Measurements from ENCODE around the gene SLC17A5.
A peak's percentile ranks its signal among the peaks of the same experiment; 100 is the strongest.
"Not testable (repeated sequence)": the region's sequence is repeated elsewhere in the genome, so short reads cannot be mapped to it uniquely, and the experiment has no call there.

The SLC17A5 gene

DNA sequence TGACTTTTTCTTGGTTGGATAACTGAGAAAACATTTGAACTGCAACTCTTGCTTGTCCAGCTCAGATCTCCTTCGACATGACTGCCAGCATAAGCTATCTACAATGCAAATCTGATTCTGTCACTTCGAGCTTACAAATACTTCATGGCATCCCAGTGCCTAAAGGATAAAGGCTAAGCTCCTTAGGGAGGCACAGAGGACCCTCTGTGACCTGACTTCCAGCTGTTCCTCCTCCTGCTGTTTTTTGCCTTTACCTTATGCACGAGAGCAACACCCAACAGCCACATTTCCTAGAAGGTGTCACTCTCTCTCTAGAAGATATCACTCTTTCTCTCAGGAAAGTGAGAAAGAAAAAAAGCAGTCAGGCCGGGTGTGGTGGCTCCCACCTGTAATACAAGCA, 23.4 kb downstream of the SLC17A5 start:
- in situ Hi-C loops (cut with MboI; ENCODE audit: low pct_unique_long_range_greater_than_20kb, low sequenced_read_pairs) = no loop called here

DNA sequence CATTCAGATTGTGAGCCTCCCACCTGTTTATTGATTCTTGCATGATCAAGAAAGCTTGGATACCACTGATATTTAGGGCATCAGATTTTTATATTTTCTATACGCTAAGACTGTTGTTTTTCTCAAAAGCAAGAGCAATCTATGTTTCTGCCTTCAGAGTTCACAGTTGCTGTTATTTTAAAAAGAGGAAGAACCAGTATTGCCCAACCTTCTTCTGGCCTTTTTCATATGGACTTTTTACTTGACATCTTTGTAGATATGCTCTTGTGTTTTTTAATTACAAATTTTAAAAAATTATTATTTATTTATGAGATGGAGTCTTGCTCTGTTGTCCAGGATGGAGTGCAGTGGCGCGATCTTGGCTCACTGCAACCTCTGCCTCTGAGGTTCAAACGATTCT, 28.9 kb downstream of the SLC17A5 start:
- DNase-seq = peak; percentile 40
- in situ Hi-C loops (cut with MboI; ENCODE audit: low pct_unique_long_range_greater_than_20kb, low sequenced_read_pairs) = no loop called here

More for the DNA sequence above, 23.4 kb downstream of the SLC17A5 start:
- DNase-seq = no peak

DNA sequence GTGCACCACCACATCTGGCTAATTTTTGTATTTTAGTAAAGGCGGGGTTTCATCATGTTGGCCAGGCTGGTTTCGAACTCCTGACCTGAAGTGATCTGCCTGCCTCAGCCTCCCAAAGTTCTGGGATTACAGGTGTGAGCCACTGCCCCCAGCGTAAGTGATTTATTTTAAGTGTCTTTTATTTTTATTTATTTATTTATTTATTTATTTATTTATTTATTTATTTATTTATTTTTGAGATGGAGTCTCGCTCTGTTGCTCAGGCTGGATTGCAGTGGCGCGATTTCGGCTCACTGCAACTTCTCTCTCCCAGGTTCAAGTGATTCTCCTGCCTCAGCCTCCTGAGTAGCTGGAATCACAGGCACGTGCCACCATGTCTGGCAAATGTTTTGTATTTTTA, 30.3 kb downstream of the SLC17A5 start:
- in situ Hi-C loops (cut with MboI; ENCODE audit: low pct_unique_long_range_greater_than_20kb, low sequenced_read_pairs); DNase-seq: not testable (repeated sequence)

DNA sequence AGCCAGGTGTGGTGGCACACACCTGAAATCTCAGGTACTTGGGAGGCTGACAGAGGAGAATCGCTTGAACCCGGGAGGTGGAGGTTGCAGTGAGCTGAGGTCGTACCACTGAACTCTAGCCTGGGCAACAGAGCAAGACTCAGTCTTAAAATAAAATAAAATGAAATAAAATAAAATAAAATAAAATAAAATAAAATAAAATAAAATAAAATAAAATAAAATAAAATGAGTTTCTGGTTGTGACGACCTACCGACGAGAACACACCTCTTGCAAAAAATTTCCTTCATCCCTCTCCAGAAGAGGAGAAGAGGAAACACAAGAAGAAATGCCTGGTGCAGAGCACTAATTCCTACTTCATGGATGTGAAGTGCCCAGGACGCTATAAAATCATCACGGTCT, 35.7 kb downstream of the SLC17A5 start:
- DNase-seq; in situ Hi-C loops (cut with MboI; ENCODE audit: low pct_unique_long_range_greater_than_20kb, low sequenced_read_pairs): not testable (repeated sequence)

DNA sequence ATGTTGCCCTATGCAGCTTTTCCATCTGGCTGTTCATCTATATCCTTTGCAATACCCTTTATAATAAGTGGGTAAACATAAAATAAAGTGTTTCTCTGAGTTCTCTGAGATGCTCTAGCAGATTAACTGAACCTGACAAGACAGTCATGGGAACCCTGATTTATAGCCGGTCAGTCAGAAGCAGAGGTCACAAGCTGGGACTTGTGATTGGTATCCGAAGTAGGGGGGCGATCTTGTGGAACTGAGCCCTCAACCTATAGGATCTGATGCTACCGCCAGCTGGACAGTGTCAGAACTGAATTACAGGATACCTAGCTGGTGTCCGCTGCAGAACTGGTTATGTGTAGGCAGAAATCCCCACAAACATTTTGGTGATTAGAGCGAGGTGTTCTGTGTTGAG, 39.0 kb downstream of the SLC17A5 start:
- DNase-seq = no peak
- in situ Hi-C loops (cut with MboI; ENCODE audit: low pct_unique_long_range_greater_than_20kb, low sequenced_read_pairs) = no loop called here

DNA sequence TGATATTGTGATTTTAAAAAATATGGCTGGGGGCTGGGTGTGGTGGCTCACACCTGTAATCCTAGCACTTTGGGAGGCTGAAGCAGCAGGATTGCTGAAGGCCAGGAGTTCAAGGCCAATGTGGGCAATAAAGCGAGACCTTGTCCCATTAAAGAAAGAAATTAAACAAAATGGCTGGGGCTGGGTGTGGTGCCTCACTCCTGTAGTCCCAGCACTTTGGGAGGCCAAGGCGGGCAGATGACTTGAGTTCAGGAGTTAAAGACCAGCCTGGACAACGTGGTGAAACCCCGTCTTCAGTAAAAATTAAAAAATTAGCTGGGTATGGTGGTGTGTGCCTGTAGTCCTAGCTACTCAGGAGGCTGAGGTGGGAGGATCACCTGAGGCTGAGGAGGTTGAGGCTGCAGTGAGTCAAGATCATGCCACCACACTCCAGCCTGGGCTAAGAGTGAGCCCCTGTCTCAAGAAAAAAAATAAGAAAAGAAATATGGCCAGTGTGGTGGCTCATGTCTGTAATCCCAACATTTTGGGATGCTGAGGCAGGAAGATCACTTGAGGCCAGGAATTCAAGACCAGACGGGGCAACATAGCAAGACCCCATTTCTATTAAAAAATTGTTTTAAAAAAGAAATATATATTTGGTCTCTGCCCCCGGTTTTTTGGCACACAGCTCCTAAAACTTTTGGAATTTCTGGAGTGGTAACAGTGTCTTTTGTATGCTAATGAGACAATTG, 39.8 kb downstream of the SLC17A5 start:
- in situ Hi-C loops (cut with MboI; ENCODE audit: low pct_unique_long_range_greater_than_20kb, low sequenced_read_pairs) = no loop called here
- DNase-seq = no peak

DNA sequence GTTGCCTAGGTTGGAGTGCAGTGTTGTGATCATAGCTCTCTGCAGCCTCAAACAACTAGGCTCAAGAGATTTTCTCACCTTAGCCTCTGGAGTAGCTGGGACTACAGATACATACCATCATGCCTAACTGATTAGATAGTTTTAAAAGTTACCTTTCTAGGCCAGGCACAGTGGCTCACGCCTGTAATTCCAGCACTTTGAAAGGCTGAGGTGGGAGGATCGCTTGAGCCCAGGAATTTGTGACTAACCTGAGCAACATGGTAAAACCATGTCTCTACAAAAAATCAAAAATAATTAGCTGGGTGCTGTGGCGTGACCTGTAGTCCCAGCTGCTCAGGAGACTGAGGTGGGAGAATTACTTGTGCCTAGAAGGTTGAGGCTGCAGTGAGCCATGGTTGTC, 41.2 kb downstream of the SLC17A5 start:
- no peak for DNase-seq
- in situ Hi-C loops (cut with MboI; ENCODE audit: low pct_unique_long_range_greater_than_20kb, low sequenced_read_pairs) = no loop called here

DNA sequence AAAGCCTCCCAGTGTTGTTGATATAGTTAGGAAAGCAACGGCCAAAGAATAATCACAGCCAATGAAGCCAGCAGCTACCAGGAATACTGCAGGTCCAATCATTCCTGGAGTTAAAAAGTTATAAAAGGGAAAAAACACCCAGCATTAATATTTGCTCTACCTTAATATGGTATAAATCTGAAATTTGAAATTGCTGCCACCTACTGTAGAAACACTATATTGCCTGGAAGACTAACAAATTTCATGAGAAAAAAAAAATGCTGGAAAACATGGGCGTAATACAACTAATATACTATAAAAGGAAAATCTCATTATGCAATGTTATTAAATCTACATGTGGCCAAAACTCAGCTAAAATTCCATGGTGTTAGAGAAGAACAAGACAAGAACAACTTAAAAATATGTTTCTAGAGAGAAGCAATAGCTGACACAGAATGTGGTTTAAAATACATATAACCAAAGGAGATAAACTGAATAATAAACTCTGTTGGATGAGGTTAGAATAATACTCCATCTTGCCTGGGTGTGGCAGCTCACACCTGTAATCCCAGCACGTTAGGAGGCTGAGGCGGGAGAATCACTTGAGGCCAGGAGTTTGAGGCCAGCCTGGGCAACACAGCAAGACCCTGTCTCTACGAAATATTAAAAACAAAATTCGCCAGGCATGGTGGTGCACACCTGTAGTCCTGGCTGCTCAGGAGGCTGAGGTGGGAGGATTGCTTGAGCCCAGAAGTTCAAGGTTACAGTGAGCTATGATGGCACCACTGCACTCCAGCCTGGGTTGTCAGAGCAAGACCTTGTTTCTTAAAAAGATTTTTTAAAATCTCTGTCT, 43.1 kb downstream of the SLC17A5 start:
- peak; percentile 80 for DNase-seq
- in situ Hi-C loops (cut with MboI; ENCODE audit: low pct_unique_long_range_greater_than_20kb, low sequenced_read_pairs) = no loop called here

DNA sequence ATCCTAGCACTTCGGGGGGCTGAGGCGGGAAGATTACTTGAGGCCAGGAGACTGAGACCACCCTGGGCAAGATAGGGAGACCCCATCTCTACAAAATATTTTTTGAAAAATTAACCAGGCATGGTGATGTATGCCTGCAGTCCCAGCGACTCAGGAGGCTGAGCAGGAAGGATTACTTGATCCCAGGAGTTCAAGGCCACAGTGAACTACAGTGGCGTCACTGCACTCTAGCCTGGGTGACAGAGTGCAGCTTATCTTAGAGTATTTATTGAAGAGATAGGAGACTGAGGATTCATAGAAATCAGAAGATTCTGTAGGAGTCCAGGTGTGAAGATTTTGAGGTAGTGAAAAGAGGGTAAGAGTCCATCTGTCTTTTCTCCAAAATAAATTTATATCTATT, 45.0 kb downstream of the SLC17A5 start:
- in situ Hi-C loops (cut with MboI; ENCODE audit: low pct_unique_long_range_greater_than_20kb, low sequenced_read_pairs) = no loop called here
- DNase-seq = no peak

DNA sequence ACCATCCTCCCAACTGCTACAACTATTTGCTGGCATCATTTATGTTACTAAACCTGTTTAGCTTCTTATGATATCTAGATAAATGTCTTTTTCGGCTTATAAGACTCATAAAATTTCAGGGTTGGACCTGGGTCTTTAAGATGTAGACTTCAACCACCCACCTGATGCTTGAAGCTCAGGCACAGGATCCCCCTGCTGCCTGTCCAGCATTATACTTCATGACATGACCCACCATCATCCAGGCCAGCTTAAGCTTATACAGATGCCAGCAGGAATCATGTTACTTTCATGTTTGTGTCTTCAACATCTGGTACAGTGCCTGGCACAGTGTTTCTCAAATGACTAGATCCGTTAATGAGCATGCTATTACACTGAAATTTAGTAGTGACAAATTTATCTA, 47.4 kb downstream of the SLC17A5 start:
- in situ Hi-C loops (cut with MboI; ENCODE audit: low pct_unique_long_range_greater_than_20kb, low sequenced_read_pairs) = no loop called here
- DNase-seq = no peak

DNA sequence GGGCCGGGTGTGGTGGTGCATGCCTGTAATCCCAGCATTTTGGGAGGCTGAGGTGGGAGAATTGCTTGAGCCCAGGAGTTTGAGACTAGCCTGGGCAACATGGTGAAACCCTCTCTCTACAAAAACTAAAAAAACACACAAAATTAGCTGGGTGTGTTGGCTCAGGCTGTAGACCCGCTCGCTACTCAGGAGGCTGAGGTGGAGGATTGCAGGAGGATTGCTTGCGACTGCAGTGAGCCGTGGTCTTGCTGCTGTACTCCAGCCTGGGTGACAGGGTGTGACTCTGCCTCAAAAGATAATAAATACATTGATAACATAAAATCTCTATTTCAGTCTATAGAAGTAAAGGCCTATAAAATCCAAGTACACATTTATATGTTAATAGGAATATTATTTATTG, 49.3 kb downstream of the SLC17A5 start:
- no peak for DNase-seq
- in situ Hi-C loops (cut with MboI; ENCODE audit: low pct_unique_long_range_greater_than_20kb, low sequenced_read_pairs) = no loop called here

DNA sequence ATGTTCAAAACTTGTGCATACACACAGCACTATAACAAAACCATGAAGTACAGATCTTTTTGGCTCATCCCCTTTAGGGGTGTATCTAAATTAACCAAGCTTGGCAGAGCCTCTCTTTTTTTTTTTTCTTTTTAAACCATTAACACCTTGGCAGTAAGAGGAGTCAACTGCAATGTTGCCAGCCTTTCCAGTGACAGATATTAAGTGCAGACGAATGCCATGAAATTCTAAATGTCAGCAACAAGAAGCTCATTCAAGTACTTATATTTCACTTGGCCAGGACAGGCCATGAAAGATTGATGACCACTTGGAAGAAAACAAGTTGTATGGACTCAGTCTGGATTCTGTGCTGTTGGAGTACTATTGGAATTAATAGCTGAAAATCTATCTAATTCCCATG, 49.8 kb downstream of the SLC17A5 start:
- in situ Hi-C loops (cut with MboI; ENCODE audit: low pct_unique_long_range_greater_than_20kb, low sequenced_read_pairs) = no loop called here
- no peak for DNase-seq

DNA sequence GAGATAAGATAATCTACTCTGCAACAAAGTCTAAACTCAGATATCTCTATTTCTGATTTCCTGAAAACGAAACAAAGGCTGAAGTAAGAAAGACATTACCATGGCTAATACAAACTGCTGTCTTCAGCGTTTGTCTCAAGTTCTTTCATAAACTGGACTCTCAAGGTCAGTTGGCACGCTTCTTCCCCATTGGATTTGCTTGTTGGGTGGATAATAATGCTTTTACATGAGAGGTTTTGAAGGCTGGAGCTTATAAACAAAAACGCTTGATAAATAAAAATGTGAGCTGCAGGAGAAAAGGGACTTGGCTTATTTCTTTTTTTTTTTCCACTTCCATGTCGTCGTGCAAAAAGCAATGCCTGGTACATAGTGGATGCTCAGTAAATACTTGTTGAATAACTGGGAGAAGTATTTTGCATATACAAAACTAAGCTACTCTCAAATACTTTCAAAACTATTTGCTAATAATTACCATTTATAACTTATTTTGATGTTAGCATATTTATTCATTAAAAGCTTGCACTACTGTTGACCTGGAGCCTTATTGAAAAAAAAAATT, 67.3 kb downstream of the SLC17A5 start:
- no peak for DNase-seq
- in situ Hi-C loops (cut with MboI; ENCODE audit: low pct_unique_long_range_greater_than_20kb, low sequenced_read_pairs) = no loop called here

DNA sequence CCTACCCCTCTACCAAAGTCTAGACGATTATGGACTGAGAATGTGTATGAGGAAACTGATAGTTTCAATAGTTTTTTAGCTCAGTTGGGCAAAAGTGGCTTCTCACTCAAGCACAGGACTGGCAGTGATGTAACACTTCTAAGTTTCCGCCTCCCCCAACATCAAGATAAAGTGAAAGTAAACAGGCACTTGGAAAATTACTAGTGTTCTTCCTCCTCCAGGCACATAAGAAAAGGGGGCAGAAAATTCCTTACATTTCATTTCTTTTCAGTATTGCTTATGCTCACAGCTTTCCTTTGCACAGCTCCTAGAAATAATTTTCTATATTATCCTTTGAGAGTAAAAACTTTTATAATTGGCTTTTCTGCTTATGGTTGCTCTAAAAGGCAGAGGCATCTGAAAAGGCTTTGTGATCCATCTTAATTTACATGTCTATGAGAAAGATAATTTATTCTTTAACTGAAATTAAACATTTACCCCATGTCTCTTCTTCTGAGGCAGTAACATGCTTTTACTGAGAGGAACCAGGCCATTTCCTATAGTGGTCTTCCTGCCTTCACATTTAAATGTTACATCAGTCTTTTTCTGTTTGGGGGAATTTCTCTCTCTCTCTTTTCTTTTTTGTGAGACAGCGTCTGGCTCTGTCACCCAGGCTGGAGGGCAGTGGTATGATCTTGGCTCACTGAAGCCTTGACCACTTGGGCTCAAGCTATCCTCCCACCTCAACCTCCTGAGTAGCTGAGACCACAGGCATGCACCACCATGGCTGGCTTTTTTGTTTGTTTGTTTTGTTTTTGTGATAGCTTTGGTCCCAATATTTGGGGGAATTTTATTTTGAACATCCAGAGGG, 68.0 kb downstream of the SLC17A5 start:
- in situ Hi-C loops (cut with MboI; ENCODE audit: low pct_unique_long_range_greater_than_20kb, low sequenced_read_pairs) = no loop called here
- DNase-seq = peak; percentile 87

DNA sequence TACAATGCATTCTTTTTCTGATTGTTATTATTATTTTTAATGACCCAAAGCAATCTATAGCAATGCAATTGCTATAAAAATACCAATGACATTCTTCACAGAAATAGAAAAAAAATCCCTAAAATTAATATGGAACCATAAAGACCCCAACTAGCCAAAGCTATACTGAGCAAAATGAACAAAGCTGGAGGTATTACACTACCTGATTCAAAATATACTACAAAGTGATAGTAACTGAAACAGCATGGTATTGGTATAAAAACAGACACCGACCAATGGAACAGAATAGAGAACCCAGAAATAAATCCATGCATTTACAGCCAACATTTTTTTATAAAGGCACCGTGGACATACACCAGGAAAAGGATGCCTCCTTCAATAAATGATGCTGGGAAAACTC, 72.5 kb downstream of the SLC17A5 start:
- DNase-seq = no peak
- in situ Hi-C loops (cut with MboI; ENCODE audit: low pct_unique_long_range_greater_than_20kb, low sequenced_read_pairs) = no loop called here

DNA sequence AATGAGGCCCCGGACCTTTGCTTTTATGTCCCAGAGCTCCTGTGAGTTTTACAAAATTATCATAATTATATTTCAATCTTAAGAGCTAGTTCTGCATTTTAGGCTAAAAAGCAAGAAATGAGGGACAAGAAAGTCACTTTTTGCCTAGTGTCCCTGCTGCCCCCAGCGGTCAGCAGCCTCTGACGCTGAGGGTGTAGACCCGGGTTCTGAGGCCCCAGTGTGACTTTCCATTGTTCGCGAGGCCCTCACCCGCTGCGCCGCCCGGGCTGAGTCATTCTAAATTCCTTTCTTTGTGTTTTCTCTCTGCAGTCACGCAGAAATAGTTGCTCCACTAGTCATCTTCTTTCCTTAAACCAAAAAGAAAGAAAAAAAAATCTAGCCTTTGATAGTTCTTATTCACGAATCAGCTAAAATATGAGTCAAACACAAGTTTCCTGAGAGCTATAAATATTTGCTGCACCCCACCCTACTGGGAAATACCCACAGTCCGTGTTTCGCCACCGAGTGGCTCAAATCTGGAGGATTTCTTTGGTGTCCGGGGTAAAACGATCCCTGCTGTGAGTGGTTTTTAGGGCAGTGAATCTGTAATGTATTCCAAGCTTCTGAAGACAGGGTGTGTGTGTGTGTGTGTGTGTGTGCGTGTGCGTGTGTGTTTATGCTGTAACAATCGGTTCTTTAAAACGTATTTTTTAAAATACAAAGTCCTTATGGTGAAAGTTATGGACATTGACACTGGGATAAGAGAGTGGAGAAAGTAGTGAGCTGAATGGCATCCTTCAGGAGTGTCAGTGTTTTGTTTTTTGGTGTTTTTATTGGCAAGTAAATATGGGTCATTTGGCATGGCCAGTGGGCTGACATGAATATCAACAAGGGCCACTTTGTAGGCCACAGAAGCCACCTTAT, 73.3 kb downstream of the SLC17A5 start:
- in situ Hi-C loops (cut with MboI; ENCODE audit: low pct_unique_long_range_greater_than_20kb, low sequenced_read_pairs) = no loop called here
- peak; percentile 81 for DNase-seq

DNA sequence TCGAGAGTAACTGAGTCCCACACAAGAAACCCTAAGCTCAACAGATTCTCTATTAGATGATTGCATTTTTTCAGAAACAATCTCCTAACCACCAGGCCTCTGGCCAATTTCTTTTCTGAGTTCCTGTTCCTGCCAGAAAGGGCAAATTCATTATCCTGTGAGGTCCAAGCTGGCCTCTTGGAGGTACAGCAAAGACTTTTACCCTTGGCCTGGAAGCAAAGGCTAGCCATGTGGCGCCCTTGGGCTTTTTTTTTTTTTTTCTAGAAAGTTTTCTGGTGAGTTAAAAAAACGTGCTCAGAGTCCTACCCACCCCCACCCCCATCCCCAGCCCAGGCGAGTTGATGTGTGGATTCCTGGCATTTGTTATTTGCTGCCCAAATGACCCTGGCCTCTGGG, 73.9 kb downstream of the SLC17A5 start:
- no peak for DNase-seq
- in situ Hi-C loops (cut with MboI; ENCODE audit: low pct_unique_long_range_greater_than_20kb, low sequenced_read_pairs) = no loop called here

DNA sequence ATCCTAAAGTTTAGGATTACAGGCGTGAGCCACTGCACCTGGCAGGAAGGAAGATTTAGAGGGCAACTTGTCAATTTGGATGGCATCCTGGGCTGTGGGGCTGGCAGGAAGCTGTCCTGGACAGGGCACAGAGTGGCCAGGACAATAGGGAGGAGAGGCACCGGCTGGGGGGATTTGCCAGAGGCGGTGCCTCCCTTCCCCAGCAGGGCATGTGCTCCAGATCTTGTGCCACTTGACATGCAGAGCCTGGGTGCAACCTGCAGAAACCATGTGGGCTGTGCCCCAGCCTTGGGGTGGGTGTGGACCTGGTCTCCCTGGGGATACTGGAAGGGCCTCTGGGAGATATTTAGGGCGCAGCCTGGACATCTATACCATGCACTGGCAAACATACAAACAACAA, 74.4 kb downstream of the SLC17A5 start:
- in situ Hi-C loops (cut with MboI; ENCODE audit: low pct_unique_long_range_greater_than_20kb, low sequenced_read_pairs) = no loop called here
- no peak for DNase-seq

DNA sequence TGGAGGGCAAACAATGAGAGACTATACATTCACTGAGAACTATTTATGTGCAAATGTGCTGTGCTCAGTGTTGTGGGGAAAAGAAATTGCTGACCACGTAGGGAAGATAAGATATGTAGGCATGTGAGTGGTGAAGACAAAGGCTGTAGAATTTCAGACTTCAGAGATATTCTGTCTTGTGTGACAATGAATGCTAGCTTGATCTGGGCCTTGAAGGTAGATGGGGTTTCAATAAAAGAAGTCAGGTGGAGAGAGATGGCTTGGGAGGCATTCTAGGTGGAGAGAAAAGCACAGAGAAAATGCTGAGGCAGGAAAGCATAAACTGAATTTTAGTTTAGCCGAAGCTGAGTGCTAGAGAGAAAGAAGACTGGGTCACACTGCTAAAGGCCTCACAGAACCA, 76.1 kb downstream of the SLC17A5 start:
- no peak for DNase-seq
- in situ Hi-C loops (cut with MboI; ENCODE audit: low pct_unique_long_range_greater_than_20kb, low sequenced_read_pairs) = no loop called here

Measured in KBM-7 (cell line).